IMR-90 (cell line): ENCODE results near the gene TTC8. TPM values are rescaled to one million over a fixed set of nuclear protein-coding genes. Genes with fewer than 3 reads are reported as not detected.
A peak's percentile ranks its signal among the peaks of the same experiment; 100 is the strongest.

Experiments used
- ATAC-seq: fragments of 200-7000 bp; cut with Tn5 transposase; 2 replicates; pipeline ENCODE4 v1.9.1; 2020; ENCODE audit warnings: low read depth, mild to moderate bottlenecking, moderate library complexity
- BruUV-seq: library from RNA; stranded (reverse); fragments of 400-500 nt; replicated peaks from 2 replicates; lab custom pipeline; 2021; lab: Mats Ljungman, UMichigan
- CTCF ChIA-PET: fragments of 300-600 bp; formaldehyde crosslinking; extraction: SDS; loops from one replicate; lab custom pipeline; 2021; ENCODE audit warnings: antibody characterized with exemption; lab: Yijun Ruan, JAX
- POLR2A ChIA-PET: fragments of 300-600 bp; sonication (Branson Sonifier 250); formaldehyde crosslinking; loops from one replicate; lab custom pipeline; 2022; ENCODE audit warnings: antibody characterized with exemption; ENCODE audit not compliant: unreplicated experiment; lab: Charles Lee
- DNase-seq: peaks from one replicate; pipeline ENCODE4 v3.0.0; 2013
- H2AFZ ChIP-seq: replicated peaks from 2 replicates; pipeline ENCODE3; 2013; ENCODE audit warnings: low read length, mild to moderate bottlenecking; ENCODE audit not compliant: poor library complexity
- H2AK5ac ChIP-seq: 2 replicates; pipeline ENCODE4 v1.6.1; 2013; ENCODE audit warnings: low read depth, low read length, inconsistent platforms
- H2AK9ac ChIP-seq: replicated peaks from 2 replicates; pipeline ENCODE3; 2013; ENCODE audit warnings: mild to moderate bottlenecking, low read depth, low read length, moderate library complexity; ENCODE audit not compliant: poor library complexity
- H2BK120ac ChIP-seq: 2 replicates; pipeline ENCODE4 v1.6.1; 2013; ENCODE audit warnings: low read depth, low read length, inconsistent platforms
- H2BK15ac ChIP-seq: 3 replicates; pipeline ENCODE4 v1.6.1; 2013; ENCODE audit warnings: low read depth, low read length, inconsistent platforms
- H2BK20ac ChIP-seq: 2 replicates; pipeline ENCODE4 v1.6.1; 2013; ENCODE audit warnings: low read depth, mild to moderate bottlenecking, inconsistent platforms, low read length, moderate library complexity
- H2BK5ac ChIP-seq: 2 replicates; pipeline ENCODE4 v1.6.1; 2013; ENCODE audit warnings: mild to moderate bottlenecking, low read depth, low read length, inconsistent platforms; ENCODE audit not compliant: poor library complexity, severe bottlenecking
- H3K14ac ChIP-seq: replicated peaks from 2 replicates; pipeline ENCODE4 v1.6.1; 2013; ENCODE audit warnings: low read depth, low read length, inconsistent platforms
- H3K18ac ChIP-seq: 2 replicates; pipeline ENCODE4 v1.6.1; 2013; ENCODE audit warnings: low read depth, low read length, control low read depth
- H3K23ac ChIP-seq: 2 replicates; pipeline ENCODE4 v1.6.1; 2013; ENCODE audit warnings: low read depth, low read length, inconsistent platforms
- H3K27ac ChIP-seq: 2 replicates; pipeline ENCODE4 v1.5.1; 2013; ENCODE audit warnings: mild to moderate bottlenecking, control low read depth, low read length; ENCODE audit not compliant: insufficient read depth
- H3K27me3 ChIP-seq: 2 replicates; pipeline ENCODE4 v1.6.1; 2013; ENCODE audit warnings: low read length; ENCODE audit not compliant: control insufficient read depth, insufficient read depth
- H3K36me3 ChIP-seq: 2 replicates; pipeline ENCODE4 v1.6.1; 2013; ENCODE audit warnings: low read length, mixed read lengths; ENCODE audit not compliant: control insufficient read depth, insufficient read depth
- H3K4ac ChIP-seq: 2 replicates; pipeline ENCODE4 v1.6.1; 2013; ENCODE audit warnings: low read depth, low read length, inconsistent platforms
- H3K4me1 ChIP-seq: 2 replicates; pipeline ENCODE4 v1.6.1; 2013; ENCODE audit warnings: low read length, mixed read lengths; ENCODE audit not compliant: control insufficient read depth, insufficient read depth
- H3K4me2 ChIP-seq: 2 replicates; pipeline ENCODE4 v1.6.1; 2013; ENCODE audit warnings: low read depth, mild to moderate bottlenecking, control low read depth, low read length, moderate library complexity
- H3K4me3 ChIP-seq: 2 replicates; pipeline ENCODE4 v1.5.1; 2013; ENCODE audit warnings: low read depth, mild to moderate bottlenecking, control low read depth, low read length, moderate library complexity; ENCODE audit not compliant: insufficient read depth
- H3K56ac ChIP-seq: 2 replicates; pipeline ENCODE4 v1.6.1; 2013; ENCODE audit warnings: low read length, inconsistent platforms; ENCODE audit not compliant: insufficient read depth; ENCODE audit errors: extremely low read depth
- H3K79me1 ChIP-seq, 2 experiments: 2 replicates each; pipeline ENCODE4 v1.6.1; 2013; ENCODE audit warnings: low read length in 2 of 2, inconsistent platforms in 1 of 2, low read depth in 1 of 2
- H3K9ac ChIP-seq: 2 replicates; pipeline ENCODE4 v1.6.1; 2013; ENCODE audit warnings: low read depth, low read length, control low read depth
- H3K9me1 ChIP-seq: 2 replicates; pipeline ENCODE4 v1.6.1; 2013; ENCODE audit warnings: low read length, inconsistent platforms; ENCODE audit not compliant: insufficient read depth
- H3K9me3 ChIP-seq: 2 replicates; pipeline ENCODE4 v1.6.1; 2013; ENCODE audit warnings: low read length; ENCODE audit not compliant: control insufficient read depth, insufficient read depth
- H4K20me1 ChIP-seq: 2 replicates; pipeline ENCODE4 v1.6.1; 2013; ENCODE audit warnings: low read length, inconsistent platforms; ENCODE audit not compliant: insufficient read depth
- H4K5ac ChIP-seq: 2 replicates; pipeline ENCODE4 v1.6.1; 2013; ENCODE audit warnings: mild to moderate bottlenecking, low read depth, low read length, control low read depth
- H4K8ac ChIP-seq, 2 experiments: 2 replicates each; pipeline ENCODE4 v1.6.1; 2013; ENCODE audit warnings: low read depth in 2 of 2, low read length in 2 of 2, control low read depth in 1 of 2, inconsistent platforms in 1 of 2
- H4K91ac ChIP-seq: 2 replicates; pipeline ENCODE4 v1.6.1; 2013; ENCODE audit warnings: low read depth, low read length, inconsistent platforms; ENCODE audit not compliant: insufficient read depth
- BHLHE40 ChIP-seq: fragments of 150-350 bp; IDR thresholded peaks from 2 replicates; pipeline ENCODE4 v1.6.1; 2016; ENCODE audit warnings: mild to moderate bottlenecking, low read depth, low read length
- CEBPB ChIP-seq: IDR thresholded peaks from 2 replicates; pipeline ENCODE4 v1.6.1; 2012; ENCODE audit warnings: low read depth, low read length, improper control_type of control experiment
- MAFK ChIP-seq: IDR thresholded peaks from 2 replicates; pipeline ENCODE4 v1.6.1; 2012; ENCODE audit warnings: low read depth, low read length, improper control_type of control experiment
- MXI1 ChIP-seq: IDR thresholded peaks from 2 replicates; pipeline ENCODE4 v1.6.1; 2012; ENCODE audit warnings: low read depth, mild to moderate bottlenecking, low read length, moderate library complexity, borderline replicate concordance
- POLR2A ChIP-seq: IDR thresholded peaks from 2 replicates; pipeline ENCODE4 v1.6.1; 2012; ENCODE audit warnings: mild to moderate bottlenecking, low read depth, low read length
- RFX5 ChIP-seq: IDR thresholded peaks from 2 replicates; pipeline ENCODE4 v1.8.0; 2012; ENCODE audit warnings: low read depth, mild to moderate bottlenecking, low read length, moderate library complexity
- dilution Hi-C: fragments of 300-500 bp; cut with HindIII; formaldehyde crosslinking; loops from one replicate; pipeline ENCODE4 v1.14.3; 2018; ENCODE audit warnings: low sequenced_read_pairs; ENCODE audit not compliant: unreplicated experiment
- in situ Hi-C: fragments of 300-500 bp; cut with MboI; formaldehyde crosslinking; loops from 3 replicates; pipeline ENCODE4 v1.14.3; 2019; ENCODE audit warnings: low sequenced_read_pairs, inconsistent platforms, mixed read lengths
- intact Hi-C: fragments of 100-400 bp; cut with micrococcal nuclease; formaldehyde crosslinking; loops from 2 replicates; pipeline ENCODE4 v1.10.0; 2022
- polyA plus RNA-seq, 3 experiments: library from polyadenylated mRNA; depleted of rRNA; stranded (reverse); fragments of >200 nt; gene quantifications; 2 replicates each; pipeline ENCODE4 v1.2.3, GENCODE V29; 2012; ENCODE audit warnings: low replicate concordance in 1 of 3
- total RNA-seq: library from RNA; depleted of rRNA; stranded (reverse); fragments of >200 nt; gene quantifications from 2 replicates; pipeline ENCODE4 v1.2.3, GENCODE V29; 2012
- TF ChIP-seq, protein P1 (sequence below): fragments of 150-350 bp; IDR thresholded peaks from 2 replicates; pipeline ENCODE4 v1.6.1; 2016; ENCODE audit warnings: low read depth, mild to moderate bottlenecking, low read length, moderate library complexity, borderline replicate concordance
- TF ChIP-seq, protein P2 (sequence below): conservative IDR thresholded peaks from 2 replicates; pipeline ENCODE4 v1.5.1; 2012; ENCODE audit warnings: mild to moderate bottlenecking, low read depth, low read length, improper control_type of control experiment
- TF ChIP-seq, protein P3 (sequence below): fragments of 150-350 bp; IDR thresholded peaks from 2 replicates; pipeline ENCODE4 v1.6.1; 2017; ENCODE audit warnings: mild to moderate bottlenecking, antibody characterized with exemption, low read length, low read depth

Gene TTC8
- total and polyA plus RNA-seq, 2 of the 4 experiments (the other 2 are of a cell fraction), result 48.9 to 84.2 TPM

DNA sequence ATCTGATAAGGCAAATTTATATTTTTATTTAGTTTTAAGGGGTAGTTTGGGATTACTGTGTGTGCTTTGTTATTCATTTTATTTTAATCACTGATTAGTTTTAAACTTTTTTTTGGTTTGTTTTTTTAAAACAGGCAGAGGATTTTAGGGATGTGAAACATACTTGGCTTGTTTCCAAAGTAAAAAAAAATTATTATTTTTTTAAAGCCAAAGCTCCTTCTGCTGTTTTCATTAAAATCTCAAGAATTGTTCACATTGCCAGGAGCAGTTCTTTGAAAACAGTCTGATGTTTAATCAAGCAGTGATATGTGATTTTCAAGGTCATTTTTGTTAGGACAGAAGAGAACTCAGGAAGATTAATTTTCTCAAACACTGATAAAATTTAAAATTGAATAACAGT lies 11.2 kb downstream of the TTC8 start:
- CTCF ChIA-PET, result no interaction called here
- dilution Hi-C loops, result no loop called here

More for the DNA sequence above, 11.2 kb downstream of the TTC8 start:
- Histone ChIP-seq H4K5ac (peak overlapping the region; percentile 8; the same call in 1 of the 2 replicates), H3K4me1 (peaks cover 19% of the 10 kb centered on the region), H3K9me1 (peaks cover 10% of the 10 kb centered on the region), H3K9ac (no peak overlapping the region; the same call in 1 of the 2 replicates), H4K20me1 (no peaks in the 10 kb centered on the region), H3K9me3 (no peaks in the 10 kb centered on the region), H3K4me2 (peak overlapping the region; percentile 20; the same call in 1 of the 2 replicates), H3K4ac (peak overlapping the region; percentile 98; the same call in 1 of the 2 replicates), H3K4me3 (no peak overlapping the region), H3K36me3 (peaks cover 2% of the 10 kb centered on the region; the same call in 1 of the 2 replicates), H2BK5ac (peak overlapping the region; percentile 96), H3K14ac (no peak overlapping the region), H3K79me1 (peaks cover 29 to 55% of the 10 kb centered on the region in 2 experiments), H2AK9ac (no peak overlapping the region), H4K8ac (peak overlapping the region; percentile 59 to 85; a peak in 3 of 4 replicates), H2AFZ (no peak overlapping the region), H3K23ac (no peak overlapping the region; the same call in 1 of the 2 replicates), H2AK5ac (no peak overlapping the region), H2BK15ac (no peak overlapping the region), H3K27ac (peak overlapping the region; percentile 35; the same call in 1 of the 2 replicates), H2BK20ac (peak overlapping the region; percentile 33; the same call in 1 of the 2 replicates), H3K56ac (peak overlapping the region; percentile 71; the same call in 1 of the 2 replicates), H2BK120ac (peak overlapping the region; percentile 97), H3K18ac (peak overlapping the region; percentile 48; the same call in 1 of the 2 replicates), H3K27me3 (no peaks in the 10 kb centered on the region), H4K91ac (peak overlapping the region; percentile 56; the same call in 1 of the 2 replicates)
- in situ Hi-C loops, result no loop called here
- TF ChIP-seq, protein P1, sequence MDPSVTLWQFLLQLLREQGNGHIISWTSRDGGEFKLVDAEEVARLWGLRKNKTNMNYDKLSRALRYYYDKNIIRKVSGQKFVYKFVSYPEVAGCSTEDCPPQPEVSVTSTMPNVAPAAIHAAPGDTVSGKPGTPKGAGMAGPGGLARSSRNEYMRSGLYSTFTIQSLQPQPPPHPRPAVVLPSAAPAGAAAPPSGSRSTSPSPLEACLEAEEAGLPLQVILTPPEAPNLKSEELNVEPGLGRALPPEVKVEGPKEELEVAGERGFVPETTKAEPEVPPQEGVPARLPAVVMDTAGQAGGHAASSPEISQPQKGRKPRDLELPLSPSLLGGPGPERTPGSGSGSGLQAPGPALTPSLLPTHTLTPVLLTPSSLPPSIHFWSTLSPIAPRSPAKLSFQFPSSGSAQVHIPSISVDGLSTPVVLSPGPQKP, result no peak
- TF ChIP-seq MAFK, result no peak
- TF ChIP-seq, protein P2, sequence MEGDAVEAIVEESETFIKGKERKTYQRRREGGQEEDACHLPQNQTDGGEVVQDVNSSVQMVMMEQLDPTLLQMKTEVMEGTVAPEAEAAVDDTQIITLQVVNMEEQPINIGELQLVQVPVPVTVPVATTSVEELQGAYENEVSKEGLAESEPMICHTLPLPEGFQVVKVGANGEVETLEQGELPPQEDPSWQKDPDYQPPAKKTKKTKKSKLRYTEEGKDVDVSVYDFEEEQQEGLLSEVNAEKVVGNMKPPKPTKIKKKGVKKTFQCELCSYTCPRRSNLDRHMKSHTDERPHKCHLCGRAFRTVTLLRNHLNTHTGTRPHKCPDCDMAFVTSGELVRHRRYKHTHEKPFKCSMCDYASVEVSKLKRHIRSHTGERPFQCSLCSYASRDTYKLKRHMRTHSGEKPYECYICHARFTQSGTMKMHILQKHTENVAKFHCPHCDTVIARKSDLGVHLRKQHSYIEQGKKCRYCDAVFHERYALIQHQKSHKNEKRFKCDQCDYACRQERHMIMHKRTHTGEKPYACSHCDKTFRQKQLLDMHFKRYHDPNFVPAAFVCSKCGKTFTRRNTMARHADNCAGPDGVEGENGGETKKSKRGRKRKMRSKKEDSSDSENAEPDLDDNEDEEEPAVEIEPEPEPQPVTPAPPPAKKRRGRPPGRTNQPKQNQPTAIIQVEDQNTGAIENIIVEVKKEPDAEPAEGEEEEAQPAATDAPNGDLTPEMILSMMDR, result no peak
- no peak for TF ChIP-seq MXI1
- no peak for TF ChIP-seq CEBPB
- TF ChIP-seq POLR2A, result no peak
- TF ChIP-seq, protein P3, sequence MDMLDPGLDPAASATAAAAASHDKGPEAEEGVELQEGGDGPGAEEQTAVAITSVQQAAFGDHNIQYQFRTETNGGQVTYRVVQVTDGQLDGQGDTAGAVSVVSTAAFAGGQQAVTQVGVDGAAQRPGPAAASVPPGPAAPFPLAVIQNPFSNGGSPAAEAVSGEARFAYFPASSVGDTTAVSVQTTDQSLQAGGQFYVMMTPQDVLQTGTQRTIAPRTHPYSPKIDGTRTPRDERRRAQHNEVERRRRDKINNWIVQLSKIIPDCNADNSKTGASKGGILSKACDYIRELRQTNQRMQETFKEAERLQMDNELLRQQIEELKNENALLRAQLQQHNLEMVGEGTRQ, result no peak
- TF ChIP-seq BHLHE40, result no peak
- no peak for TF ChIP-seq RFX5
- no TSS peak for BruUV-seq
- POLR2A ChIA-PET, result no interaction called here
- ATAC-seq (no peak), DNase-seq (peak; percentile 24)
- intact Hi-C loops, result loop anchor here (2.0 kb wide), 1 partner anchor 43 kb away; no protein-coding TSS in a partner anchor
